Neural cell (in vitro differentiated cells): ENCODE results near the gene RASGEF1C. TPM values are rescaled to one million over a fixed set of nuclear protein-coding genes. Genes with fewer than 3 reads are reported as not detected.

ENCODE experiments used
- H2AFZ ChIP-seq: fragments of 200-600, 300-800 bp; sonication (generic), shearing (Covaris generic); 2 replicates; pipeline ENCODE4 v1.6.0; 2014; ENCODE audit warnings: low read depth, mild to moderate bottlenecking, antibody characterized with exemption, low read length, moderate library complexity
- H3F3A ChIP-seq: fragments of 200-600 bp; shearing (Covaris generic); 2 replicates; pipeline ENCODE4 v1.6.1; 2016; ENCODE audit warnings: mild to moderate bottlenecking, moderate library complexity, mixed read lengths, antibody characterized with exemption, low read length; ENCODE audit not compliant: insufficient read depth, poor library complexity, severe bottlenecking
- H3K27ac ChIP-seq: fragments of 200-600, 300-800 bp; sonication (generic), shearing (Covaris generic); 2 replicates; pipeline ENCODE4 v1.5.1; 2014; ENCODE audit warnings: mild to moderate bottlenecking, low read length, moderate library complexity
- H3K27me3 ChIP-seq: fragments of 300-800, 200-600 bp; sonication (generic), shearing (Covaris generic); 2 replicates; pipeline ENCODE4 v1.6.0; 2014; ENCODE audit warnings: mild to moderate bottlenecking, low read depth, low read length, moderate library complexity; ENCODE audit not compliant: insufficient read depth
- H3K36me3 ChIP-seq: fragments of 300-800, 200-600 bp; sonication (generic), shearing (Covaris generic); 2 replicates; pipeline ENCODE4 v1.5.1; 2014; ENCODE audit warnings: mild to moderate bottlenecking, antibody characterized with exemption, low read length, moderate library complexity; ENCODE audit not compliant: insufficient read depth
- H3K4me2 ChIP-seq: fragments of 300-800, 200-600 bp; sonication (generic), shearing (Covaris generic); 2 replicates; pipeline ENCODE4 v1.6.0; 2014; ENCODE audit warnings: mild to moderate bottlenecking, low read length
- H3K4me3 ChIP-seq: fragments of 300-800, 200-600 bp; sonication (generic), shearing (Covaris generic); 2 replicates; pipeline ENCODE4 v1.5.1; 2014; ENCODE audit warnings: mild to moderate bottlenecking, low read length, moderate library complexity
- H3K79me2 ChIP-seq: fragments of 200-600 bp; shearing (Covaris generic); replicated peaks from 2 replicates; pipeline ENCODE4 v1.6.0; 2014; ENCODE audit warnings: mild to moderate bottlenecking, low read length, moderate library complexity; ENCODE audit not compliant: insufficient read depth
- H3K9ac ChIP-seq: fragments of 300-800, 200-600 bp; sonication (generic), shearing (Covaris generic); 2 replicates; pipeline ENCODE4 v1.6.1; 2016; ENCODE audit warnings: mild to moderate bottlenecking, low read length, mixed read lengths
- H3K9me2 ChIP-seq: fragments of 200-600 bp; shearing (Covaris generic); 2 replicates; pipeline ENCODE4 v1.6.1; 2016; ENCODE audit warnings: mild to moderate bottlenecking, low read length, mixed read lengths; ENCODE audit not compliant: insufficient read depth
- H3K9me3 ChIP-seq: fragments of 200-600, 300-800 bp; sonication (generic), shearing (Covaris generic); 2 replicates; pipeline ENCODE4 v1.6.1; 2016; ENCODE audit warnings: mild to moderate bottlenecking, mixed run types, low read length, moderate library complexity, mixed read lengths
- H4K20me1 ChIP-seq: fragments of 200-600 bp; shearing (Covaris generic); 2 replicates; pipeline ENCODE4 v1.6.1; 2016; ENCODE audit warnings: mild to moderate bottlenecking, mixed run types; ENCODE audit not compliant: insufficient read depth
- CTCF ChIP-seq: fragments of 450-650 bp; IDR thresholded peaks from 2 replicates; pipeline ENCODE4 v1.5.1; 2014; ENCODE audit warnings: antibody characterized with exemption, mild to moderate bottlenecking, moderate library complexity; ENCODE audit not compliant: poor library complexity, severe bottlenecking
- EP300 ChIP-seq: fragments of 450-650 bp; conservative IDR thresholded peaks from 2 replicates; pipeline ENCODE4 v1.6.1; 2014; ENCODE audit warnings: antibody characterized with exemption, mild to moderate bottlenecking, moderate library complexity; ENCODE audit not compliant: poor library complexity, severe bottlenecking
- EZH2 ChIP-seq: fragments of 200-600, 300-800 bp; shearing (Covaris generic), sonication (generic); IDR thresholded peaks from 2 replicates; pipeline ENCODE4 v1.6.1; 2014; ENCODE audit warnings: antibody characterized with exemption, low read length, borderline replicate concordance, mild to moderate bottlenecking; ENCODE audit not compliant: insufficient read depth, poor library complexity, severe bottlenecking
- MXI1 ChIP-seq: fragments of 450-650 bp; conservative IDR thresholded peaks from 2 replicates; pipeline ENCODE4 v1.6.1; 2014; ENCODE audit warnings: antibody characterized with exemption, mild to moderate bottlenecking; ENCODE audit not compliant: poor library complexity, severe bottlenecking
- POLR2AphosphoS5 ChIP-seq: IDR thresholded peaks from 2 replicates; pipeline ENCODE4 v1.6.1; 2012
- RAD21 ChIP-seq: fragments of 450-650 bp; conservative IDR thresholded peaks from 2 replicates; pipeline ENCODE4 v1.6.1; 2014; ENCODE audit warnings: antibody characterized with exemption, mild to moderate bottlenecking, moderate library complexity
- SMC3 ChIP-seq: fragments of 450-650 bp; conservative IDR thresholded peaks from 2 replicates; pipeline ENCODE4 v1.6.1; 2014; ENCODE audit warnings: antibody characterized with exemption, mild to moderate bottlenecking, moderate library complexity; ENCODE audit not compliant: poor library complexity
- TAF1 ChIP-seq: IDR thresholded peaks from 2 replicates; pipeline ENCODE4 v1.6.1; 2012; ENCODE audit warnings: low read depth
- polyA plus RNA-seq: library from polyadenylated mRNA; depleted of rRNA; stranded (reverse); fragments of >200 nt; gene quantifications from 2 replicates; pipeline ENCODE4 v1.2.3, GENCODE V29; 2014
- TF ChIP-seq, protein P1 (sequence below): IDR thresholded peaks from 2 replicates; pipeline ENCODE4 v1.6.1; 2012; ENCODE audit warnings: borderline replicate concordance

The RASGEF1C gene
- polyA plus RNA-seq, 1 donor from 2014 or later, result 5.3 TPM

- Histone ChIP-seq H3K9ac (no peak overlapping the region), H3K27ac (no peak overlapping the region), H2AFZ (no peak overlapping the region), H3K36me3 (no peaks in the 10 kb centered on the region), H4K20me1 (no peaks in the 10 kb centered on the region), H3K9me3 (no peaks in the 10 kb centered on the region), H3K4me3 (no peak overlapping the region), H3F3A (no peaks in the 10 kb centered on the region), H3K4me2 (no peak overlapping the region), H3K79me2 (no peaks in the 10 kb centered on the region), H3K27me3 (no peaks in the 10 kb centered on the region), H3K9me2 (no peaks in the 10 kb centered on the region)
- TF ChIP-seq TAF1, result no peak
- TF ChIP-seq POLR2AphosphoS5, result no peak
- TF ChIP-seq MXI1, result no peak
- TF ChIP-seq EZH2, result no peak
- TF ChIP-seq EP300, result no peak
- TF ChIP-seq CTCF, result no peak
- no peak for TF ChIP-seq SMC3
- TF ChIP-seq, protein P1, sequence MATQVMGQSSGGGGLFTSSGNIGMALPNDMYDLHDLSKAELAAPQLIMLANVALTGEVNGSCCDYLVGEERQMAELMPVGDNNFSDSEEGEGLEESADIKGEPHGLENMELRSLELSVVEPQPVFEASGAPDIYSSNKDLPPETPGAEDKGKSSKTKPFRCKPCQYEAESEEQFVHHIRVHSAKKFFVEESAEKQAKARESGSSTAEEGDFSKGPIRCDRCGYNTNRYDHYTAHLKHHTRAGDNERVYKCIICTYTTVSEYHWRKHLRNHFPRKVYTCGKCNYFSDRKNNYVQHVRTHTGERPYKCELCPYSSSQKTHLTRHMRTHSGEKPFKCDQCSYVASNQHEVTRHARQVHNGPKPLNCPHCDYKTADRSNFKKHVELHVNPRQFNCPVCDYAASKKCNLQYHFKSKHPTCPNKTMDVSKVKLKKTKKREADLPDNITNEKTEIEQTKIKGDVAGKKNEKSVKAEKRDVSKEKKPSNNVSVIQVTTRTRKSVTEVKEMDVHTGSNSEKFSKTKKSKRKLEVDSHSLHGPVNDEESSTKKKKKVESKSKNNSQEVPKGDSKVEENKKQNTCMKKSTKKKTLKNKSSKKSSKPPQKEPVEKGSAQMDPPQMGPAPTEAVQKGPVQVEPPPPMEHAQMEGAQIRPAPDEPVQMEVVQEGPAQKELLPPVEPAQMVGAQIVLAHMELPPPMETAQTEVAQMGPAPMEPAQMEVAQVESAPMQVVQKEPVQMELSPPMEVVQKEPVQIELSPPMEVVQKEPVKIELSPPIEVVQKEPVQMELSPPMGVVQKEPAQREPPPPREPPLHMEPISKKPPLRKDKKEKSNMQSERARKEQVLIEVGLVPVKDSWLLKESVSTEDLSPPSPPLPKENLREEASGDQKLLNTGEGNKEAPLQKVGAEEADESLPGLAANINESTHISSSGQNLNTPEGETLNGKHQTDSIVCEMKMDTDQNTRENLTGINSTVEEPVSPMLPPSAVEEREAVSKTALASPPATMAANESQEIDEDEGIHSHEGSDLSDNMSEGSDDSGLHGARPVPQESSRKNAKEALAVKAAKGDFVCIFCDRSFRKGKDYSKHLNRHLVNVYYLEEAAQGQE, result no peak
- no peak for TF ChIP-seq RAD21
Observed at GRCh38 chr5:180095545-180095944, 113.5 kb downstream of the RASGEF1C start.

DNA sequence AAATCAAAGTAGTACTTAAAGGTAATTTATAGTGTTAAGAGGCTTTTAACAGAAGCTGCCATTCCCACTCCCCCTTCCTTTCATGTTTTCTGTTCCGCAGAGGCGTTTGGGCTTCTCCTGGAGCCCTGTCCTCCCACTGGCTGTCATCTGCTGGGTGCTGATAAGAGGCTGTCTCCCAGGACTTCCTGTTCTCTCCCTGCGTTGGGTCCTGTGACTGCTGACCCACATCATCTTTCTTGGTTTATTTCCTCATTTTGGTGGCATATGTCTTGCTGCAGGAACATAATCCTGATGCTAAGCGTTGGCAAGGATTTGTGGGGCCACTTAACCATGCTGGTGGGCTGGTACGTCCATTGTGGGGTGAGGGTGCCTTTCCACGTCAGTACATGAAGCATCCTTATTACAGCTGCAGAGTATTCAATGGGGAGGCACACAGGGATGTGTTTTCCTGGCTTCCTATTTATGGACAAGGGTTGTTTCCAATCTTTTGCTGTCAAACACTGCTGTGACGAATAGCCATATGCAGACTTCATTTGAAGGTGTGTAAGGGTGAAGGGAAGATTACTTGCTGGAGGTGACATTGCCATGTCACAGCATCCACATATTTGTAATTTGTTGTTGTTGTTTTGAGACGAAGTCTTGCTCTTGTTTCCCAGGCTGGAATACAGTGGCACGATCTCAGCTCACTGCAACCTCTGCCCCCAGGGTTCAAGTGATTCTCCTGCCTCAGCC, 115.2 kb downstream of the RASGEF1C start:
- H3F3A ChIP-seq, result no peaks in the 10 kb centered on the region
- no peaks in the 10 kb centered on the region for H3K27me3 ChIP-seq
- no peak for TF ChIP-seq EZH2
- TF ChIP-seq POLR2AphosphoS5, result no peak
- TF ChIP-seq EP300, result no peak
- TF ChIP-seq, protein P1, result no peak
- TF ChIP-seq TAF1, result no peak
- TF ChIP-seq MXI1, result no peak
- TF ChIP-seq SMC3, result no peak
- TF ChIP-seq CTCF, result no peak
- TF ChIP-seq RAD21, result no peak
- no peaks in the 10 kb centered on the region for H4K20me1 ChIP-seq
- no peak overlapping the region for H3K4me3 ChIP-seq
- no peaks in the 10 kb centered on the region for H3K9me3 ChIP-seq
- no peak overlapping the region for H3K9ac ChIP-seq
- H3K4me2 ChIP-seq, result no peak overlapping the region
- H3K79me2 ChIP-seq, result no peaks in the 10 kb centered on the region
- no peaks in the 10 kb centered on the region for H3K9me2 ChIP-seq
- no peak overlapping the region for H3K27ac ChIP-seq
- no peaks in the 10 kb centered on the region for H3K36me3 ChIP-seq
- no peak overlapping the region for H2AFZ ChIP-seq
